Measurements from ENCODE around the gene STK11IP.

The STK11IP gene

GRCh38 chr2:219658196-219658846, 60.7 kb downstream of the STK11IP start:
- peak overlapping the region; percentile 43 for H3K9ac ChIP-seq (ENCODE audit: low read length)
- peaks cover 26% of the 10 kb centered on the region for H3K4me1 ChIP-seq (ENCODE audit: control insufficient read depth, insufficient read depth, low read length)
- no peaks in the 10 kb centered on the region for H3K36me3 ChIP-seq (ENCODE audit: control insufficient read depth, insufficient read depth, low read length, severe bottlenecking)
- peaks cover 9% of the 10 kb centered on the region for H3K9me3 ChIP-seq (ENCODE audit: control insufficient read depth, low read length)
- peak overlapping the region; percentile 50 for H3K4me3 ChIP-seq (ENCODE audit: low read length)
- peak; percentile 43 for DNase-seq (ENCODE audit: low read depth)
- no peaks in the 10 kb centered on the region for H3K27me3 ChIP-seq (replicated peaks; ENCODE audit: control insufficient read depth, insufficient read depth, low read length)

DNA sequence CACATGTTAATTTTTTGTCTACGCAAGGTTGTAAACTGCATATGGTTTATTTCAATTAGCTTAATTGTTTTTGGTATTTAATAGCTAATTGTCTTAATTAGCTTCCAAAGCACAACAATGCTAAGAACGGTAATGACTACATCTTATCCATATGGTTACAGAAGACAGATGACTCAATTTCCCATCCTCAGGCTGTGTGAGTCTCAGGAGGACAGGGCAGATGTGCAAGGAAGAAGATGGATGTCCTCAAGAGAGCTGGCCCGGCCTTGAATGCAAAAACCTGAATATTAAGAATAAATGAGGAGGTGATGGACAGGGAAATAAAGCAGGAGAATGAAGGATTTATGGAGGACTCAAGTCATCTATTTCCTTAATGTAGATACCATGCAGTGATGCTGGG, 61.2 kb downstream of the STK11IP start:
- H3K9ac ChIP-seq (ENCODE audit: low read length), result peak overlapping the region; percentile 43
- no peak for DNase-seq (ENCODE audit: low read depth)
- peak overlapping the region; percentile 50 for H3K4me3 ChIP-seq (ENCODE audit: low read length)
- H3K27me3 ChIP-seq (replicated peaks; ENCODE audit: control insufficient read depth, insufficient read depth, low read length), result no peaks in the 10 kb centered on the region
- H3K4me1 ChIP-seq (ENCODE audit: control insufficient read depth, insufficient read depth, low read length), result peaks cover 26% of the 10 kb centered on the region
- no peaks in the 10 kb centered on the region for H3K36me3 ChIP-seq (ENCODE audit: control insufficient read depth, insufficient read depth, low read length, severe bottlenecking)
- peaks cover 9% of the 10 kb centered on the region for H3K9me3 ChIP-seq (ENCODE audit: control insufficient read depth, low read length)

- no peaks in the 10 kb centered on the region for H3K27me3 ChIP-seq (replicated peaks; ENCODE audit: control insufficient read depth, insufficient read depth, low read length)
- H3K9ac ChIP-seq (ENCODE audit: low read length), result no peak overlapping the region
- no peak for DNase-seq (ENCODE audit: low read depth)
- H3K36me3 ChIP-seq (ENCODE audit: control insufficient read depth, insufficient read depth, low read length, severe bottlenecking), result no peaks in the 10 kb centered on the region
- H3K9me3 ChIP-seq (ENCODE audit: control insufficient read depth, low read length), result peaks cover 9% of the 10 kb centered on the region
- no peak overlapping the region for H3K4me3 ChIP-seq (ENCODE audit: low read length)
- H3K4me1 ChIP-seq (ENCODE audit: control insufficient read depth, insufficient read depth, low read length), result peaks cover 26% of the 10 kb centered on the region
Measured at GRCh38 chr2:219661197-219661954, 63.7 kb downstream of the STK11IP start.

DNA sequence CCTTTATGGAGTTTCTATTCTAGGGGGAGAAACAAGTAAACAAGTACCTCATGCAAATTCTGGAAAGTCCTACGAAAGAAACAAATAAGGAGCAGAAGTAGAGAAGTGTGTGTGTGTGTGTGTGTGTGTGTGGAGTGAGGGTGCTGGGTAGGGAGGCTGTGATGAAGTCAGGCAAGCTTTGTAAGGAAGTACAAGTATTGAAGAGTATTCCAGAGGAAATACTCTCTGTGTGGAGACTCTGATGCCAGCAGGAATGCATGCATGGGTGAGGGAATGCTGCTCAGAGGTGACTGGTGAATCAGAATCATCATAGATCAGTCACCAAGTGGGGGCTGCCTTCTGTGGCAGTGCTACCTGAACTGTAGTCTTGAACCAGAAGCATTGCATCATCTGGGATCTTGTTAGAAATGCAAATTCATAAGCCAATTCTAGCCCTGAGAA, 64.3 kb downstream of the STK11IP start:
- Histone ChIP-seq H3K9ac (ENCODE audit: low read length) (no peak overlapping the region), H3K4me3 (ENCODE audit: low read length) (no peak overlapping the region)
- no peak for DNase-seq (ENCODE audit: low read depth)

GRCh38 chr2:219662566-219662965, 64.9 kb downstream of the STK11IP start:
- Histone ChIP-seq H3K4me3 (ENCODE audit: low read length) (no peak overlapping the region), H3K27me3 (replicated peaks; ENCODE audit: control insufficient read depth, insufficient read depth, low read length) (no peaks in the 10 kb centered on the region), H3K9ac (ENCODE audit: low read length) (no peak overlapping the region), H3K4me1 (ENCODE audit: control insufficient read depth, insufficient read depth, low read length) (peaks cover 26% of the 10 kb centered on the region), H3K36me3 (ENCODE audit: control insufficient read depth, insufficient read depth, low read length, severe bottlenecking) (no peaks in the 10 kb centered on the region), H3K9me3 (ENCODE audit: control insufficient read depth, low read length) (peaks cover 9% of the 10 kb centered on the region)
- DNase-seq (ENCODE audit: low read depth), result no peak

More for the DNA sequence above, 64.3 kb downstream of the STK11IP start:
- H3K9me3 ChIP-seq (ENCODE audit: control insufficient read depth, low read length), result peaks cover 9% of the 10 kb centered on the region
- no peaks in the 10 kb centered on the region for H3K36me3 ChIP-seq (ENCODE audit: control insufficient read depth, insufficient read depth, low read length, severe bottlenecking)
- H3K27me3 ChIP-seq (replicated peaks; ENCODE audit: control insufficient read depth, insufficient read depth, low read length), result no peaks in the 10 kb centered on the region
- H3K4me1 ChIP-seq (ENCODE audit: control insufficient read depth, insufficient read depth, low read length), result peaks cover 26% of the 10 kb centered on the region

DNA sequence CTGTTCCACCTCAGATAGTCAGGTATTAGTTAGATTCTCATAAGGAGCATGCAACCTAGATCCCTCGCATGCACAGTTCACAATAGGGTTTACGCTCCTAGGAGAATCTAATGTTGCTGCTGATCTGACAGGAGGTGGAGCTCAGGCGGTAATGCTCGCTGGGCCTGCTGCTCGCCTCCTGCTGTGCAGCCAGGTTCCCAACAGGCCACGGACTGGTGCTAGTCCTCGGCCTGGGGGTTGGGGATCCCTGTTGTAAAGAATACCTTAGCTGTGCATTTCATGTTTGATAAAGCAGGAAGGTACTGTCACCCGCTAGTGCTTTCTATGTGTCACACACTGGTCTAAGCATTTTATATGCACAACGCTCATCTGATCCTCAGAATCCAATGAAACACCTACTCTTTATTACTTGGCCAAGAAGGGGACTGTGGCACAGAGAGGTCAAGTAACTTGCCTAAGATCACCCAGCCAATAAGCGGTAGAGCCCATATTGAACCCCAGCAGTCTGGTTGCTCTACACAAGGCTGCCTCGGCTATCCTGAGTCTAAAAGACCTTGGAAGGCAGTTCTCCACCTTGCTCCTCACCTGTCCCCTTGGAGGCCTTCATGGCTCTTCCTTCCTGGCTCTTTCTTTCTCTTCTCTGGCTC, 65.6 kb downstream of the STK11IP start:
- no peaks in the 10 kb centered on the region for H3K27me3 ChIP-seq (replicated peaks; ENCODE audit: control insufficient read depth, insufficient read depth, low read length)
- DNase-seq (ENCODE audit: low read depth), result no peak
- no peaks in the 10 kb centered on the region for H3K36me3 ChIP-seq (ENCODE audit: control insufficient read depth, insufficient read depth, low read length, severe bottlenecking)
- peaks cover 9% of the 10 kb centered on the region for H3K9me3 ChIP-seq (ENCODE audit: control insufficient read depth, low read length)
- no peak overlapping the region for H3K4me3 ChIP-seq (ENCODE audit: low read length)
- H3K4me1 ChIP-seq (ENCODE audit: control insufficient read depth, insufficient read depth, low read length), result peaks cover 20% of the 10 kb centered on the region
- no peak overlapping the region for H3K9ac ChIP-seq (ENCODE audit: low read length)

- no peak overlapping the region for H3K9ac ChIP-seq (ENCODE audit: low read length)
- H3K27me3 ChIP-seq (replicated peaks; ENCODE audit: control insufficient read depth, insufficient read depth, low read length), result no peaks in the 10 kb centered on the region
- H3K4me3 ChIP-seq (ENCODE audit: low read length), result no peak overlapping the region
- no peak for DNase-seq (ENCODE audit: low read depth)
- peaks cover 9% of the 10 kb centered on the region for H3K9me3 ChIP-seq (ENCODE audit: control insufficient read depth, low read length)
- no peaks in the 10 kb centered on the region for H3K36me3 ChIP-seq (ENCODE audit: control insufficient read depth, insufficient read depth, low read length, severe bottlenecking)
- H3K4me1 ChIP-seq (ENCODE audit: control insufficient read depth, insufficient read depth, low read length), result peaks cover 12% of the 10 kb centered on the region
Measured at GRCh38 chr2:219664041-219664440, 66.4 kb downstream of the STK11IP start.

GRCh38 chr2:219664944-219665343, 67.3 kb downstream of the STK11IP start:
- peak; percentile 24 for DNase-seq (ENCODE audit: low read depth)
- Histone ChIP-seq H3K27me3 (replicated peaks; ENCODE audit: control insufficient read depth, insufficient read depth, low read length) (no peaks in the 10 kb centered on the region), H3K36me3 (ENCODE audit: control insufficient read depth, insufficient read depth, low read length, severe bottlenecking) (no peaks in the 10 kb centered on the region), H3K9me3 (ENCODE audit: control insufficient read depth, low read length) (peaks cover 9% of the 10 kb centered on the region), H3K9ac (ENCODE audit: low read length) (no peak overlapping the region), H3K4me3 (ENCODE audit: low read length) (no peak overlapping the region), H3K4me1 (ENCODE audit: control insufficient read depth, insufficient read depth, low read length) (peaks cover 8% of the 10 kb centered on the region)

DNA sequence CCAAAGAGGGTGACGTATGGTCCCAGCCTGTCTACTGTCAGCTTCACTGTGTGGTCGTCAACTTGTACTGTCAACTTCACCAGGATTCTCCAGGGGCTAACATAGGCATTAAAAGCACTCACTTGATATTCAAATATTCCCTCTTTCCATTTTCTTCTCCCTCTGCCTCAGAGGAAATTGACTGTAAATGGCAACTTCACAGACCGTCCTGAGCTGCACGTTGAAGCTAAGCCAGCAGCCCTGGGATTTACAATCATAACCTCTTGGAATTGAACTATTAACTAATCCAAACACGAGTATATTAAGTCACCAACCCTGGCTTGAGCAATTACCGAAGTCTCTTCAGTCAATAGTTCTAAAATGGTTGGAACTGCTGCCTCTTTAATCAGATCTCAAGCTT, 68.3 kb downstream of the STK11IP start:
- H3K4me3 ChIP-seq (ENCODE audit: low read length), result no peak overlapping the region
- H3K36me3 ChIP-seq (ENCODE audit: control insufficient read depth, insufficient read depth, low read length, severe bottlenecking), result no peaks in the 10 kb centered on the region
- peaks cover 8% of the 10 kb centered on the region for H3K4me1 ChIP-seq (ENCODE audit: control insufficient read depth, insufficient read depth, low read length)
- H3K9me3 ChIP-seq (ENCODE audit: control insufficient read depth, low read length), result peaks cover 6% of the 10 kb centered on the region
- no peak overlapping the region for H3K9ac ChIP-seq (ENCODE audit: low read length)
- H3K27me3 ChIP-seq (replicated peaks; ENCODE audit: control insufficient read depth, insufficient read depth, low read length), result peaks cover 1% of the 10 kb centered on the region
- DNase-seq (ENCODE audit: low read depth), result no peak
